Liver (tissue), 3 donors: ENCODE measurements around the gene LYST.

ENCODE experiments used
- EGR1 ChIP-seq, 2 donors: IDR thresholded peaks; 2 replicates each; pipeline ENCODE4 v1.6.1; 2016 to 2018; ENCODE audit warnings: antibody characterized with exemption in 2 of 2, low read depth in 2 of 2
- FOXA1 ChIP-seq: IDR thresholded peaks from 2 replicates; pipeline ENCODE4 v1.6.1; 2016; ENCODE audit warnings: antibody characterized with exemption
- FOXA2 ChIP-seq: IDR thresholded peaks from 2 replicates; pipeline ENCODE4 v1.6.1; 2016; ENCODE audit warnings: antibody characterized with exemption
- GABPA ChIP-seq, 2 donors: IDR thresholded peaks in 1 of 2; conservative IDR thresholded peaks in 1 of 2; 2 replicates each; pipeline ENCODE4 v1.6.1; 2016; ENCODE audit warnings: antibody characterized with exemption in 2 of 2, mild to moderate bottlenecking in 1 of 2, moderate library complexity in 1 of 2
- HNF4G ChIP-seq: IDR thresholded peaks from 2 replicates; pipeline ENCODE4 v1.6.1; 2016; ENCODE audit warnings: antibody characterized with exemption
- JUND ChIP-seq, 2 donors: IDR thresholded peaks; 2 replicates each; pipeline ENCODE4 v1.6.1; 2016; ENCODE audit warnings: antibody characterized with exemption in 2 of 2
- RXRA ChIP-seq, 2 donors: IDR thresholded peaks; 2 replicates each; pipeline ENCODE4 v1.6.1; 2017 to 2018; ENCODE audit warnings: antibody characterized with exemption in 2 of 2, mild to moderate bottlenecking in 1 of 2
- TAF1 ChIP-seq: conservative IDR thresholded peaks from 2 replicates; pipeline ENCODE4 v1.6.1; 2016; ENCODE audit warnings: antibody characterized with exemption, mild to moderate bottlenecking
- YY1 ChIP-seq: IDR thresholded peaks from 2 replicates; pipeline ENCODE4 v1.6.1; 2016; ENCODE audit warnings: antibody characterized with exemption, mild to moderate bottlenecking
- TF ChIP-seq, protein P1 (sequence below): IDR thresholded peaks from 2 replicates; pipeline ENCODE4 v1.6.1; 2016; ENCODE audit warnings: antibody characterized with exemption
- TF ChIP-seq, protein P2 (sequence below): fragments of 150-350 bp; IDR thresholded peaks from 2 replicates; pipeline ENCODE4 v1.5.1; 2017; ENCODE audit warnings: improper control_type of control experiment, low read depth, low read length; ENCODE audit not compliant: missing input control
- TF ChIP-seq, protein P3 (sequence below): IDR thresholded peaks from 2 replicates; pipeline ENCODE4 v1.6.1; 2016; ENCODE audit warnings: antibody characterized with exemption, mild to moderate bottlenecking
- donor health status: healthy.
- donor health status: healthy.

DNA sequence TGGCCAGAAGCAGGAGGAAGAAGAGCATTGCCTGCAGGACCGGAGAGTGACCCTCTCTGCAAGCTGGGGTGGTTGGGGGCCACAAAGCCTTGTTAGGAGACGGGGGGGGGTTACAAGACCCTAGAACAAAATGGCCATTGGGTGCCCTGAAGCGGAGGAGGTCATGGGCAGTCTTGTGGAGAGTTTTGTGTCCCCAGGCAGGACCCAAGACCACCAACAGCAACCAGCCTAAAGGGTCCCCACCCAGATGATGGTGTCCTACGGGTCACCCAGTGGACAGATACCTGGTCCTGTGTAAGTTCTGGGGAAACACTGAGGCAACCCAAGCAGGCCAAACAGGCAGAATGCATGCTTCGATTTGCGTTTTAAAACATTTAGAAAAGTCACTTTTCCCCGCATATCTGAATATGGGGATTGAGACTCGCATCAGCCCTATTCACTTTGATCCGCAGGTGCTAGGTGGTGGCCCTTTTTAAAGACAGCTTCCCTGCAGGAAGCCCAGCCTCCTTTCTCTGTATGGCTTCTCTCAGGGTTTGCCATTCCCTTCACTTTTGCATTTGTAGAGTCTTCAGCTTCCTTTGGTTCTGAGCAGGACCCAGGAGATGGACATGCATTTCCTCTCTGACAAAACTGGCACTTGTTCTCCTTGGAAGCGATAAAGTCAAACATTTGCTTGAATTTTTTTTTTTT is 238.2 kb downstream of the LYST start:
- TF ChIP-seq, protein P1, sequence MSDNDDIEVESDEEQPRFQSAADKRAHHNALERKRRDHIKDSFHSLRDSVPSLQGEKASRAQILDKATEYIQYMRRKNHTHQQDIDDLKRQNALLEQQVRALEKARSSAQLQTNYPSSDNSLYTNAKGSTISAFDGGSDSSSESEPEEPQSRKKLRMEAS = no peak
- TF ChIP-seq EGR1 (IDR thresholded peaks at IDR 0.05; ENCODE audit: low read depth in 2 of 2) (no peak), RXRA (IDR thresholded peaks at IDR 0.05) (no peak), YY1 (no peak), FOXA1 (no peak), TAF1 (no peak), HNF4G (no peak), GABPA (IDR thresholded peaks at IDR 0.05 in 1 of 2, conservative IDR thresholded peaks at IDR 0.05 in 1 of 2) (no peak), JUND (IDR thresholded peaks at IDR 0.05) (no peak), FOXA2 (no peak)
- TF ChIP-seq, protein P2, sequence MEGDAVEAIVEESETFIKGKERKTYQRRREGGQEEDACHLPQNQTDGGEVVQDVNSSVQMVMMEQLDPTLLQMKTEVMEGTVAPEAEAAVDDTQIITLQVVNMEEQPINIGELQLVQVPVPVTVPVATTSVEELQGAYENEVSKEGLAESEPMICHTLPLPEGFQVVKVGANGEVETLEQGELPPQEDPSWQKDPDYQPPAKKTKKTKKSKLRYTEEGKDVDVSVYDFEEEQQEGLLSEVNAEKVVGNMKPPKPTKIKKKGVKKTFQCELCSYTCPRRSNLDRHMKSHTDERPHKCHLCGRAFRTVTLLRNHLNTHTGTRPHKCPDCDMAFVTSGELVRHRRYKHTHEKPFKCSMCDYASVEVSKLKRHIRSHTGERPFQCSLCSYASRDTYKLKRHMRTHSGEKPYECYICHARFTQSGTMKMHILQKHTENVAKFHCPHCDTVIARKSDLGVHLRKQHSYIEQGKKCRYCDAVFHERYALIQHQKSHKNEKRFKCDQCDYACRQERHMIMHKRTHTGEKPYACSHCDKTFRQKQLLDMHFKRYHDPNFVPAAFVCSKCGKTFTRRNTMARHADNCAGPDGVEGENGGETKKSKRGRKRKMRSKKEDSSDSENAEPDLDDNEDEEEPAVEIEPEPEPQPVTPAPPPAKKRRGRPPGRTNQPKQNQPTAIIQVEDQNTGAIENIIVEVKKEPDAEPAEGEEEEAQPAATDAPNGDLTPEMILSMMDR = no peak
- TF ChIP-seq, protein P3, sequence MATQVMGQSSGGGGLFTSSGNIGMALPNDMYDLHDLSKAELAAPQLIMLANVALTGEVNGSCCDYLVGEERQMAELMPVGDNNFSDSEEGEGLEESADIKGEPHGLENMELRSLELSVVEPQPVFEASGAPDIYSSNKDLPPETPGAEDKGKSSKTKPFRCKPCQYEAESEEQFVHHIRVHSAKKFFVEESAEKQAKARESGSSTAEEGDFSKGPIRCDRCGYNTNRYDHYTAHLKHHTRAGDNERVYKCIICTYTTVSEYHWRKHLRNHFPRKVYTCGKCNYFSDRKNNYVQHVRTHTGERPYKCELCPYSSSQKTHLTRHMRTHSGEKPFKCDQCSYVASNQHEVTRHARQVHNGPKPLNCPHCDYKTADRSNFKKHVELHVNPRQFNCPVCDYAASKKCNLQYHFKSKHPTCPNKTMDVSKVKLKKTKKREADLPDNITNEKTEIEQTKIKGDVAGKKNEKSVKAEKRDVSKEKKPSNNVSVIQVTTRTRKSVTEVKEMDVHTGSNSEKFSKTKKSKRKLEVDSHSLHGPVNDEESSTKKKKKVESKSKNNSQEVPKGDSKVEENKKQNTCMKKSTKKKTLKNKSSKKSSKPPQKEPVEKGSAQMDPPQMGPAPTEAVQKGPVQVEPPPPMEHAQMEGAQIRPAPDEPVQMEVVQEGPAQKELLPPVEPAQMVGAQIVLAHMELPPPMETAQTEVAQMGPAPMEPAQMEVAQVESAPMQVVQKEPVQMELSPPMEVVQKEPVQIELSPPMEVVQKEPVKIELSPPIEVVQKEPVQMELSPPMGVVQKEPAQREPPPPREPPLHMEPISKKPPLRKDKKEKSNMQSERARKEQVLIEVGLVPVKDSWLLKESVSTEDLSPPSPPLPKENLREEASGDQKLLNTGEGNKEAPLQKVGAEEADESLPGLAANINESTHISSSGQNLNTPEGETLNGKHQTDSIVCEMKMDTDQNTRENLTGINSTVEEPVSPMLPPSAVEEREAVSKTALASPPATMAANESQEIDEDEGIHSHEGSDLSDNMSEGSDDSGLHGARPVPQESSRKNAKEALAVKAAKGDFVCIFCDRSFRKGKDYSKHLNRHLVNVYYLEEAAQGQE = no peak
